ENCODE measurements around the gene MAP3K3.

GRCh38 chr17:63613663-63614062 is 8.6 kb upstream of the MAP3K3 start:
- no peak for TF ChIP-seq POLR2AphosphoS5 (IDR thresholded peaks at IDR 0.05; ENCODE audit: low read depth, low read length)
- TF ChIP-seq POLR2A (IDR thresholded peaks at IDR 0.05; ENCODE audit: low read depth, low read length): no peak
- TF ChIP-seq TAF1 (IDR thresholded peaks at IDR 0.05; ENCODE audit: borderline replicate concordance, low read depth, low read length): no peak
